22Rv1 (cell line): ENCODE measurements around the gene CCR1.

Experiments used
- ZFX ChIP-seq: fragments of 450-650 bp; IDR thresholded peaks from 2 replicates; pipeline ENCODE4 v1.6.1; 2017; ENCODE audit warnings: antibody characterized with exemption, borderline replicate concordance
- TF ChIP-seq, protein P1 (sequence below): fragments of 450-650 bp; IDR thresholded peaks from 2 replicates; pipeline ENCODE4 v1.5.1; 2017; ENCODE audit warnings: mild to moderate bottlenecking

DNA sequence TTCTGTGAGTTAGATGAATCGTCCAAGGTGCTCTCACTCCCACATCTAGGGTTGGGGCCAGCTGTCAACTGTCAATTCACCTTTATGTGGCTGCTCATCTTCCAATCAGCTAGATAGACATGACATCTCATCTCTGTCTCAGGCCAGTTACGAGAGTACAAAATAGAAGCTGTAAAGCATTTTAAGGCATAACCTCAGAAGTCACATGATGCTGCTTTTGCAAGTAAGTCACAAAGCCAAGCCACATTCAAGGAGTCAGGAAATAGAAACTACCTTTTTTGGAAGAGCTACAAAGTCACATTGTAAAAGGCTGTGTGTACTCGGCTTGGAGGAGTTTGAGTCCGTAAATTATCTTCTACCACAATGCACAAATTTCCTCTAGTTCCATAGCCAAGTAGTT lies 5.1 kb upstream of the CCR1 start:
- TF ChIP-seq, protein P1, sequence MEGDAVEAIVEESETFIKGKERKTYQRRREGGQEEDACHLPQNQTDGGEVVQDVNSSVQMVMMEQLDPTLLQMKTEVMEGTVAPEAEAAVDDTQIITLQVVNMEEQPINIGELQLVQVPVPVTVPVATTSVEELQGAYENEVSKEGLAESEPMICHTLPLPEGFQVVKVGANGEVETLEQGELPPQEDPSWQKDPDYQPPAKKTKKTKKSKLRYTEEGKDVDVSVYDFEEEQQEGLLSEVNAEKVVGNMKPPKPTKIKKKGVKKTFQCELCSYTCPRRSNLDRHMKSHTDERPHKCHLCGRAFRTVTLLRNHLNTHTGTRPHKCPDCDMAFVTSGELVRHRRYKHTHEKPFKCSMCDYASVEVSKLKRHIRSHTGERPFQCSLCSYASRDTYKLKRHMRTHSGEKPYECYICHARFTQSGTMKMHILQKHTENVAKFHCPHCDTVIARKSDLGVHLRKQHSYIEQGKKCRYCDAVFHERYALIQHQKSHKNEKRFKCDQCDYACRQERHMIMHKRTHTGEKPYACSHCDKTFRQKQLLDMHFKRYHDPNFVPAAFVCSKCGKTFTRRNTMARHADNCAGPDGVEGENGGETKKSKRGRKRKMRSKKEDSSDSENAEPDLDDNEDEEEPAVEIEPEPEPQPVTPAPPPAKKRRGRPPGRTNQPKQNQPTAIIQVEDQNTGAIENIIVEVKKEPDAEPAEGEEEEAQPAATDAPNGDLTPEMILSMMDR, result no peak
- TF ChIP-seq ZFX, result no peak
